K562 (cell line): ENCODE measurements around the gene PSMC3IP. TPM values are rescaled to one million over a fixed set of nuclear protein-coding genes. Genes with fewer than 3 reads are reported as not detected.
A peak's percentile ranks its signal among the peaks of the same experiment; 100 is the strongest.
"Not testable (repeated sequence)": the region's sequence is repeated elsewhere in the genome, so short reads cannot be mapped to it uniquely, and the experiment has no call there.

Experiments used
- ATAC-seq: fragments of 200-7000 bp; cut with Tn5 transposase; 3 replicates; pipeline ENCODE4 v1.9.1; 2020; ENCODE audit warnings: moderate library complexity
- BruUV-seq: library from RNA; stranded (reverse); fragments of 400-500 nt; replicated peaks from 2 replicates; lab custom pipeline; 2021; lab: Mats Ljungman, UMichigan
- CTCF ChIA-PET: fragments of 300-600 bp; formaldehyde crosslinking; extraction: SDS; loops from one replicate; lab custom pipeline; 2021; ENCODE audit warnings: low intra/inter-chr PET ratio; lab: Yijun Ruan, JAX
- POLR2A ChIA-PET: fragments of 300-600, 350-650 bp; sonication (Branson Sonifier 250); formaldehyde crosslinking; extraction: SDS; loops from one replicate; lab custom pipeline; 2021; ENCODE audit warnings: antibody characterized with exemption, inconsistent platforms; lab: Yijun Ruan, JAX
- DNase-seq, 4 experiments: peaks; one replicate each; pipeline versions ENCODE4 v3.0.0 to v3.0.0-alpha.2; 2011 to 2018; ENCODE audit warnings: low spot score in 3 of 4, mixed read lengths in 3 of 4; ENCODE audit errors: extremely low read depth in 1 of 4
- FAIRE-seq: peaks from 2 replicates; lab custom pipeline; 2011; peaks lifted over from hg19 to GRCh38; lab: Jason Lieb, UNC
- H2AFZ ChIP-seq: 2 replicates; pipeline ENCODE4 v1.6.0; 2011; ENCODE audit warnings: low read depth, low read length, control low read depth, inconsistent platforms
- H3K27ac ChIP-seq: fragments of 200-600 bp; 3 replicates; pipeline ENCODE4 v1.8.0; 2011; ENCODE audit warnings: low read depth, mild to moderate bottlenecking, control low read depth, inconsistent platforms, low read length, moderate library complexity, mixed read lengths; ENCODE audit errors: extremely low read depth
- H3K27me3 ChIP-seq, 2 experiments: fragments of 300-600 bp in 1 of 2; 2 replicates in 1 of 2; 3 replicates in 1 of 2; pipeline versions ENCODE4 v1.6.0 to v1.8.0; 2011; ENCODE audit warnings: inconsistent platforms in 2 of 2, low read length in 2 of 2, mild to moderate bottlenecking in 1 of 2, mixed read lengths in 1 of 2, moderate library complexity in 1 of 2; ENCODE audit not compliant: control insufficient read depth in 2 of 2, insufficient read depth in 2 of 2
- H3K36me3 ChIP-seq: fragments of 300-600 bp; 3 replicates; pipeline ENCODE4 v1.8.0; 2011; ENCODE audit warnings: mild to moderate bottlenecking, low read length, inconsistent platforms; ENCODE audit not compliant: control insufficient read depth, insufficient read depth
- H3K4me1 ChIP-seq, 2 experiments: fragments of 200-600 bp in 1 of 2; replicated peaks in 1 of 2; 2 replicates in 1 of 2; 3 replicates in 1 of 2; pipeline versions ENCODE4 v1.5.1 to v1.8.0; 2011; ENCODE audit warnings: inconsistent platforms in 2 of 2, low read length in 2 of 2, mild to moderate bottlenecking in 1 of 2, mixed read lengths in 1 of 2, moderate library complexity in 1 of 2; ENCODE audit not compliant: control insufficient read depth in 2 of 2, insufficient read depth in 2 of 2
- H3K4me2 ChIP-seq: 2 replicates; pipeline ENCODE4 v1.6.1; 2011; ENCODE audit warnings: low read length, control low read depth, inconsistent platforms, mixed read lengths; ENCODE audit not compliant: insufficient read depth
- H3K4me3 ChIP-seq: fragments of 200-600 bp; sonication (generic), shearing (Covaris generic); 2 replicates; pipeline ENCODE4 v1.5.1; 2016; ENCODE audit warnings: control low read depth, inconsistent platforms
- H3K79me2 ChIP-seq: fragments of 200-600 bp; 3 replicates; pipeline ENCODE4 v1.8.0; 2011; ENCODE audit warnings: low read length, inconsistent platforms; ENCODE audit not compliant: control insufficient read depth, insufficient read depth
- H3K9ac ChIP-seq, 2 experiments: 2 replicates each; pipeline versions ENCODE4 v1.6.0 to v1.6.1; 2011; ENCODE audit warnings: low read depth in 2 of 2, low read length in 2 of 2, control low read depth in 1 of 2, inconsistent platforms in 1 of 2, mild to moderate bottlenecking in 1 of 2, mixed read lengths in 1 of 2; ENCODE audit not compliant: insufficient read depth in 1 of 2
- H3K9me1 ChIP-seq: one replicate; pipeline ENCODE4 v1.6.0; 2011; ENCODE audit warnings: inconsistent platforms, mild to moderate bottlenecking, low read length, moderate library complexity; ENCODE audit not compliant: control insufficient read depth, insufficient read depth
- H3K9me3 ChIP-seq: replicated peaks from 2 replicates; pipeline ENCODE4 v1.5.1; 2011; ENCODE audit warnings: low read depth, low read length, inconsistent platforms; ENCODE audit not compliant: control insufficient read depth, insufficient read depth
- H4K20me1 ChIP-seq: replicated peaks from 2 replicates; pipeline ENCODE4 v1.6.1; 2011; ENCODE audit warnings: low read length, inconsistent platforms, mixed read lengths; ENCODE audit not compliant: control insufficient read depth, insufficient read depth
- PHF21A ChIP-seq: fragments of 450-650 bp; IDR thresholded peaks from 2 replicates; pipeline ENCODE4 v1.6.1; 2017; ENCODE audit warnings: low read depth, borderline replicate concordance
- POLR2A ChIP-seq: fragments of 450-650 bp; conservative IDR thresholded peaks from 2 replicates; pipeline ENCODE4 v1.6.1; 2016
- ZNF609 ChIP-seq: sonication (generic); formaldehyde crosslinking; IDR thresholded peaks from 2 replicates; pipeline ENCODE4 v1.8.1; 2023; ENCODE audit warnings: missing genetic modification reagents, mild to moderate bottlenecking, borderline replicate concordance
- WGBS: fragments of 100-300 bp; shearing (Covaris generic); methylation state at CpG from one replicate; pipeline ENCODE4 v1.1.6; 2016; ENCODE audit warnings: low coverage, mixed read lengths; ENCODE audit not compliant: insufficient coverage; ENCODE audit errors: missing lambda C conversion rate; 5-methylcytosine and 5-hydroxymethylcytosine counted together
- in situ Hi-C: fragments of 300-500 bp; cut with MboI; formaldehyde crosslinking; loops from 4 replicates; pipeline ENCODE4 v1.15.0; 2018; ENCODE audit warnings: inconsistent platforms, mixed read lengths
- intact Hi-C: fragments of 100-400 bp; cut with micrococcal nuclease; formaldehyde crosslinking; loops from 2 replicates; pipeline ENCODE4 v1.14.2; 2022
- polyA plus RNA-seq, 8 experiments: library from polyadenylated mRNA; depleted of rRNA in 4 of 8; stranded (reverse) in 5 of 8; unstranded in 3 of 8; fragments of >200 nt; fragmentation: Nextera tagmentation in 2 of 8; fragmentation: Illumina TruSeq in 1 of 8; extraction: Ambion mirVana in 2 of 8; extraction: Trizol in 1 of 8; gene quantifications; 2 replicates each; pipeline versions ENCODE4 v1.2.1 to v1.2.3, GENCODE V29; 2011 to 2014; ENCODE audit warnings: inconsistent platforms in 1 of 8, missing spikeins in 1 of 8
- total RNA-seq, 7 experiments: library from RNA; depleted of rRNA in 6 of 7; stranded (reverse); fragments of >200 nt in 6 of 7; fragmentation: Illumina TruSeq in 2 of 7; extraction: Trizol in 2 of 7; gene quantifications; 2 replicates each; pipeline versions ENCODE4 v1.2.1 to v1.2.3, GENCODE V29; 2011 to 2021; ENCODE audit warnings: low replicate concordance in 1 of 7

Gene PSMC3IP
- total and polyA plus RNA-seq, 9 of the 15 experiments (the other 6 are each of a cell fraction or from before 2014, with no cell fraction given), result 13.8 to 65.6 (median 32.8) TPM

- Histone ChIP-seq H3K4me1 (peaks cover 18 to 43% of the 10 kb centered on the region in 2 experiments; a peak in 4 of 5 replicates), H3K79me2 (peaks cover 26% of the 10 kb centered on the region), H3K9ac (peak within 1 kb of the TSS; percentile 66 to 100), H3K4me2 (peak within 1 kb of the TSS; percentile 96), H2AFZ (peak within 1 kb of the TSS; percentile 85), H3K4me3 (peak within 1 kb of the TSS; percentile 87), H3K27ac (peak within 1 kb of the TSS; percentile 91)
- DNase-seq, H3K9me3 ChIP-seq, H3K27me3 ChIP-seq, CTCF ChIA-PET, in situ Hi-C loops, BruUV-seq, H3K9me1 ChIP-seq, FAIRE-seq, H4K20me1 ChIP-seq, ATAC-seq, intact Hi-C loops, H3K36me3 ChIP-seq: not testable (repeated sequence)
- 67% methylated on average over 8 of the region's 15 CpGs for WGBS
- POLR2A ChIA-PET, result interaction anchor here (0.6 to 1.2 kb wide), 2 partner anchors 17 to 263 kb away, joined by 3 read pairs; partner anchors contain the start of gene NAGLU
These were observed 24.8 kb downstream of the PSMC3IP start, which contains the start of gene HSD17B1 for GRCh38 chr17:42552736-42553135. Gene HSD17B1, plus strand, starts transcription at chr17:42552923. Its CDS starts 11 bp downstream, at chr17:42552934.

GRCh38 chr17:42548993-42549755 lies 28.4 kb downstream of the PSMC3IP start:
- Histone ChIP-seq H3K27ac (no peak overlapping the region; the same call in 2 of the 3 replicates), H3K4me3 (no peak overlapping the region), H3K79me2 (peaks cover 14% of the 10 kb centered on the region), H3K4me1 (peaks cover 13 to 39% of the 10 kb centered on the region in 2 experiments; a peak in 4 of 5 replicates), H4K20me1 (no peaks in the 10 kb centered on the region), H3K36me3 (peaks cover 5% of the 10 kb centered on the region; the same call in 1 of the 3 replicates), H3K27me3 (no peaks in the 10 kb centered on the region), H3K9me1 (no peaks in the 10 kb centered on the region), H3K9ac (no peak overlapping the region), H2AFZ (no peak overlapping the region), H3K4me2 (no peak overlapping the region), H3K9me3 (no peaks in the 10 kb centered on the region)
- TF ChIP-seq PHF21A, result no peak
- TF ChIP-seq ZNF609 (CRISPR knock-in tag), result no peak
- TF ChIP-seq POLR2A, result 0 out of 2 replicates have a peak, but pooled peaks have one; percentile 37
- DNase-seq (no peak), ATAC-seq (no peak), FAIRE-seq (peak; percentile 19)
- WGBS, result 74% methylated on average over 14 of the region's 14 CpGs
- ChIA-PET POLR2A (interaction anchor here (0.5 kb wide), 1 partner anchor 77 kb away, joined by 3 read pairs; no protein-coding TSS in a partner anchor), CTCF (no interaction called here)
- in situ Hi-C loops, result no loop called here
- intact Hi-C loops, result no loop called here
- no TSS peak for BruUV-seq
